NCI-H1417 treated with DMSO at 0.1 percent for 48 hours (cell line): ENCODE measurements around the gene ZNF217.
"Not testable (repeated sequence)": the region's sequence is repeated elsewhere in the genome, so short reads cannot be mapped to it uniquely, and the experiment has no call there.

Experiments used
- DNase-seq: peaks from one replicate; lab custom pipeline; 2025; lab: John Stamatoyannopoulos, UW

ZNF217 gene

GRCh38 chr20:53597521-53598120, 4.0 kb upstream of the ZNF217 start:
- no peak for DNase-seq

GRCh38 chr20:53597030-53597482, 3.4 kb upstream of the ZNF217 start:
- no peak for DNase-seq

GRCh38 chr20:53596189-53597001, 2.8 kb upstream of the ZNF217 start:
- not testable (repeated sequence) for DNase-seq

GRCh38 chr20:53595742-53596141, 2.1 kb upstream of the ZNF217 start:
- not testable (repeated sequence) for DNase-seq

- no peak for DNase-seq
These were observed 1.4 kb upstream of the ZNF217 start for GRCh38 chr20:53595018-53595378.

- DNase-seq, result peak; percentile 79
These were observed 704 bp upstream of the ZNF217 start for GRCh38 chr20:53594068-53595017.

GRCh38 chr20:53592992-53593465, 610 bp downstream of the ZNF217 start:
- no peak for DNase-seq

GRCh38 chr20:53592454-53592991, 1.1 kb downstream of the ZNF217 start:
- not testable (repeated sequence) for DNase-seq

GRCh38 chr20:53591941-53592441, 1.6 kb downstream of the ZNF217 start:
- not testable (repeated sequence) for DNase-seq

GRCh38 chr20:53591206-53591741, 2.4 kb downstream of the ZNF217 start:
- DNase-seq, result not testable (repeated sequence)

- not testable (repeated sequence) for DNase-seq
These were observed 3.0 kb downstream of the ZNF217 start for GRCh38 chr20:53590608-53591007.

GRCh38 chr20:53590122-53590521, 3.5 kb downstream of the ZNF217 start:
- DNase-seq, result not testable (repeated sequence)

GRCh38 chr20:53589321-53590065, 4.1 kb downstream of the ZNF217 start:
- not testable (repeated sequence) for DNase-seq

- DNase-seq, result not testable (repeated sequence)
These were observed 6.4 kb downstream of the ZNF217 start for GRCh38 chr20:53587157-53587703.

- DNase-seq, result no peak
These were observed 7.0 kb downstream of the ZNF217 start for GRCh38 chr20:53586640-53587039.

GRCh38 chr20:53585910-53586309, 7.7 kb downstream of the ZNF217 start:
- DNase-seq, result not testable (repeated sequence)

GRCh38 chr20:53585004-53585569, 8.6 kb downstream of the ZNF217 start:
- DNase-seq, result not testable (repeated sequence)

- DNase-seq, result not testable (repeated sequence)
These were observed 9.1 kb downstream of the ZNF217 start for GRCh38 chr20:53584550-53584913.

GRCh38 chr20:53583660-53584549, 9.7 kb downstream of the ZNF217 start:
- DNase-seq, result not testable (repeated sequence)
